ENCODE results near the gene CLDN18. TPM values are rescaled to one million over a fixed set of nuclear protein-coding genes. Genes with fewer than 3 reads are reported as not detected.

CLDN18 gene
- total and polyA plus RNA-seq, 10 of the 15 experiments (the other 5 are each of a cell fraction or from before 2014, with no cell fraction given), result 0.05 to 0.28 (median 0.18) TPM; not detected in 1

GRCh38 chr3:137992592-137992991 lies 17.4 kb upstream of the CLDN18 start (continued):
- peak; percentile 20; the same call in 1 of the 2 replicates for TF ChIP-seq RELB (IDR thresholded peaks at IDR 0.05; ENCODE audit: low read depth)
- TF ChIP-seq IRF3 (IDR thresholded peaks at IDR 0.05), result no peak
- TF ChIP-seq NKRF (conservative IDR thresholded peaks at IDR 0.05), result no peak
- TF ChIP-seq POU2F2 (IDR thresholded peaks at IDR 0.05; ENCODE audit: borderline replicate concordance, low read depth, low read length), result no peak
- no peak for TF ChIP-seq FOXK2 (IDR thresholded peaks at IDR 0.05)
- TF ChIP-seq BCL11A (IDR thresholded peaks at IDR 0.05; ENCODE audit: low read depth, low read length), result peak; percentile 90
- no peak for TF ChIP-seq PBX3 (IDR thresholded peaks at IDR 0.05; ENCODE audit: insufficient replicate concordance, low read depth, low read length)
- TF ChIP-seq CHD2 (IDR thresholded peaks at IDR 0.05; ENCODE audit: borderline replicate concordance, low read depth, low read length), result no peak
- no peak for TF ChIP-seq ETV6 (conservative IDR thresholded peaks at IDR 0.05 in 1 of 2, IDR thresholded peaks at IDR 0.05 in 1 of 2; ENCODE audit: borderline replicate concordance in 1 of 2, low read depth in 1 of 2)
- no peak for TF ChIP-seq E4F1 (IDR thresholded peaks at IDR 0.05; ENCODE audit: borderline replicate concordance, partially characterized antibody)
- no peak for TF ChIP-seq NR2F1 (conservative IDR thresholded peaks at IDR 0.05)
- TF ChIP-seq, protein P1, sequence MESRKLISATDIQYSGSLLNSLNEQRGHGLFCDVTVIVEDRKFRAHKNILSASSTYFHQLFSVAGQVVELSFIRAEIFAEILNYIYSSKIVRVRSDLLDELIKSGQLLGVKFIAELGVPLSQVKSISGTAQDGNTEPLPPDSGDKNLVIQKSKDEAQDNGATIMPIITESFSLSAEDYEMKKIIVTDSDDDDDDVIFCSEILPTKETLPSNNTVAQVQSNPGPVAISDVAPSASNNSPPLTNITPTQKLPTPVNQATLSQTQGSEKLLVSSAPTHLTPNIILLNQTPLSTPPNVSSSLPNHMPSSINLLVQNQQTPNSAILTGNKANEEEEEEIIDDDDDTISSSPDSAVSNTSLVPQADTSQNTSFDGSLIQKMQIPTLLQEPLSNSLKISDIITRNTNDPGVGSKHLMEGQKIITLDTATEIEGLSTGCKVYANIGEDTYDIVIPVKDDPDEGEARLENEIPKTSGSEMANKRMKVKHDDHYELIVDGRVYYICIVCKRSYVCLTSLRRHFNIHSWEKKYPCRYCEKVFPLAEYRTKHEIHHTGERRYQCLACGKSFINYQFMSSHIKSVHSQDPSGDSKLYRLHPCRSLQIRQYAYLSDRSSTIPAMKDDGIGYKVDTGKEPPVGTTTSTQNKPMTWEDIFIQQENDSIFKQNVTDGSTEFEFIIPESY (IDR thresholded peaks at IDR 0.05), result no peak
- TF ChIP-seq HCFC1 (IDR thresholded peaks at IDR 0.05; ENCODE audit: low read length), result no peak

All from GM12878 (cell line).